GM12875 (cell line): Measurements from ENCODE around the gene TIMM23.
A peak's percentile ranks its signal among the peaks of the same experiment; 100 is the strongest.

Experiments used
- H3K4me3 ChIP-seq: one replicate; pipeline ENCODE4 v1.5.1; 2011; ENCODE audit warnings: low read depth, low read length, control low read depth
- CTCF ChIP-seq: IDR thresholded peaks from 2 replicates; pipeline ENCODE4 v1.5.1; 2011; ENCODE audit warnings: low read depth, mild to moderate bottlenecking, control low read depth, inconsistent platforms, low read length, moderate library complexity, borderline replicate concordance; ENCODE audit not compliant: insufficient read depth

Gene TIMM23

GRCh38 chr10:46030091-46030937, 58.0 kb downstream of the TIMM23 start, which contains the start of gene NCOA4:
TSS of gene NCOA4 (minus strand) at chr10:46030623. CDS start at chr10:46016680, 13,943 bp downstream.
- H3K4me3 ChIP-seq, result peak within 1 kb of the TSS; percentile 96
- TF ChIP-seq CTCF, result peak; percentile 83

GRCh38 chr10:46031648-46032532, 59.6 kb downstream of the TIMM23 start:
- TF ChIP-seq CTCF, result no peak
- H3K4me3 ChIP-seq, result no peak overlapping the region

- no peak for TF ChIP-seq CTCF
- no peak overlapping the region for H3K4me3 ChIP-seq
Observed at GRCh38 chr10:46033602-46034011, 61.3 kb downstream of the TIMM23 start.

GRCh38 chr10:46035923-46036849, 63.9 kb downstream of the TIMM23 start:
- TF ChIP-seq CTCF, result no peak
- no peak overlapping the region for H3K4me3 ChIP-seq

- H3K4me3 ChIP-seq, result no peak overlapping the region
- TF ChIP-seq CTCF, result no peak
Observed at GRCh38 chr10:46037107-46037825, 65.0 kb downstream of the TIMM23 start.

- no peak for TF ChIP-seq CTCF
- no peak overlapping the region for H3K4me3 ChIP-seq
Observed at GRCh38 chr10:46040004-46040403, 67.7 kb downstream of the TIMM23 start.
